ENCODE data around the gene ANKRD6.

The ANKRD6 gene

DNA sequence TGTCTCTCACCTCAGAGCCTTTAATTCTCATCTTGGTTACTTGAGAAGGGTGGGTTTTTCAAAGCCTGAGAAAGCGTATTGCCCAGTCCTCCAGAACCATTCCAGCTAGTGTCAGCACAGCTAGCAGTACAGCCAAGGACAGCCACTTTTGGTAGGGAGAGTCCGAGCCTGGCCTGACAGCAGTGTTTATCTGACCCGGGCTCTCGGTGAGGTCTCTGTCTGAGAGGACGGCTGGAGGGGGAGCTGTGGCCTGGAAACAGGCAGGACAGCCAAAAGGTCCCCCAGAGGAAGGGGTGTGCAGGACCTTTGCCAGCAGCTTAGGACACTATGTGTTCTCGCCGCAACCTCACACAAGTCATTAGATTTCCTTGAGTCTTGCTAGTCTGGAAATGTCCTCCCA, 166.8 kb downstream of the ANKRD6 start:
- no peak overlapping the region for H3K4me3 ChIP-seq (ENCODE audit: low read depth, low read length)
- no peak for DNase-seq (ENCODE audit: low read depth)
- TF ChIP-seq, protein P1, sequence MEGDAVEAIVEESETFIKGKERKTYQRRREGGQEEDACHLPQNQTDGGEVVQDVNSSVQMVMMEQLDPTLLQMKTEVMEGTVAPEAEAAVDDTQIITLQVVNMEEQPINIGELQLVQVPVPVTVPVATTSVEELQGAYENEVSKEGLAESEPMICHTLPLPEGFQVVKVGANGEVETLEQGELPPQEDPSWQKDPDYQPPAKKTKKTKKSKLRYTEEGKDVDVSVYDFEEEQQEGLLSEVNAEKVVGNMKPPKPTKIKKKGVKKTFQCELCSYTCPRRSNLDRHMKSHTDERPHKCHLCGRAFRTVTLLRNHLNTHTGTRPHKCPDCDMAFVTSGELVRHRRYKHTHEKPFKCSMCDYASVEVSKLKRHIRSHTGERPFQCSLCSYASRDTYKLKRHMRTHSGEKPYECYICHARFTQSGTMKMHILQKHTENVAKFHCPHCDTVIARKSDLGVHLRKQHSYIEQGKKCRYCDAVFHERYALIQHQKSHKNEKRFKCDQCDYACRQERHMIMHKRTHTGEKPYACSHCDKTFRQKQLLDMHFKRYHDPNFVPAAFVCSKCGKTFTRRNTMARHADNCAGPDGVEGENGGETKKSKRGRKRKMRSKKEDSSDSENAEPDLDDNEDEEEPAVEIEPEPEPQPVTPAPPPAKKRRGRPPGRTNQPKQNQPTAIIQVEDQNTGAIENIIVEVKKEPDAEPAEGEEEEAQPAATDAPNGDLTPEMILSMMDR (conservative IDR thresholded peaks at IDR 0.05; ENCODE audit: low read depth, low read length), result no peak

DNA sequence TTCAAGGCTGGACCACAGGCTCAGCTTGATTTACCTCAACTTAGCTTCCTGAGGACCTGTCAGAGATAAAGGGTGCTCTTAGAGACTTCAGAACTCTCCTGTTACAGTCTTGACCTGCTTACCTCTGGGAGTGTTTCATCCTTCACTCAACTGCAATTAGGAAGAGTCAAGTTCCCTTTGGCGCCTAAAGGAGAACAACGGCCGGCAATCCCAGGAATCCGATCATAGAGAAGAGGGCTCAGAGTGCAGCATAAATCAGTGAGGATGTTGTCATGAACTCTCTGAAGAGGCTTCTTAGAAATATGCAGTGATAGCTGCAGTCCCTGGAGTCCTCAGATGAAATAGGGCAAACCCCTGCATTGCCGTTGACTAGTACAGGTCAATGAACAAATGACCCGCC, 169.2 kb downstream of the ANKRD6 start:
- no peak for DNase-seq (ENCODE audit: low read depth)
- TF ChIP-seq, protein P1 (conservative IDR thresholded peaks at IDR 0.05; ENCODE audit: low read depth, low read length), result no peak

DNA sequence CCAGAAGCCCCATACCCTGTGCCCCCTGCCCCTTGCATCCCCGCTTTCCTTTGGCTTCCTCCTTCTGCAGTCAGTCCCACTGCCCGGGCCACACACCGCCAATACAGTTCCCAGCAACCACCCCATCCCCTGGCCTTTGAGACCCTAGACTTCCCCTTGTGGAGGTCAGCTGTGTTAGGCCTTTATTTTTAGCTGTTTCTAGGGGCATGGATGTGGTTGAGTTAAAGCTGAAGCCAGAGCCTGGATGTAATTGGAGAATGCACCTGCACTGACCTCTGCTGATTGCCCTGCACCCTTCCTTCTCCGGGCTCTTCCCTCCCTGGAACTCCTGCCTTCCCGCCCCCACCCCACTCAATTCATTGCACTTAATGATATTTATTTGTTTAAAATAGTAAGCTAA, 171.7 kb downstream of the ANKRD6 start:
- DNase-seq (ENCODE audit: low read depth), result no peak
- H3K4me3 ChIP-seq (ENCODE audit: low read depth, low read length), result no peak overlapping the region
- TF ChIP-seq, protein P1 (conservative IDR thresholded peaks at IDR 0.05; ENCODE audit: low read depth, low read length), result no peak

More for the DNA sequence above, 169.2 kb downstream of the ANKRD6 start:
- no peak overlapping the region for H3K4me3 ChIP-seq (ENCODE audit: low read depth, low read length)

DNA sequence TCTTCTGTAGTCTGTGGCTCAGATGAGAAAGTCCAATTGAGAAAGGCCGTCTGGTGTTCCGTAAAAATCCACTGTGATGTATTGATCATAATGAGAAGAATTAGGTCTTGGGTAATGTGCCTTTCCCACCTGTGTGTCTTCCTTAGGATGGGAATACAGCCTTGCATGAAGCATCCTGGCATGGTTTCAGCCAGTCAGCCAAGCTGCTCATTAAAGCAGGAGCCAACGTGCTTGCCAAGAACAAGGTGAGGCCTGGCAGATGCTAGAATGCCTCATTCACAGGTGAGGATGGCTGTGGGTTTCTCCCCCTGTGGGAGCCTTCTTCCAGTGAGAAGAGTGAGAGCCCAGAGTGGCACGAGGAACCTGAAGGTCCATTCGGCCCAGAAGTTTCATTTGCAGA, 172.9 kb downstream of the ANKRD6 start:
- DNase-seq (ENCODE audit: low read depth), result no peak
- TF ChIP-seq, protein P1 (conservative IDR thresholded peaks at IDR 0.05; ENCODE audit: low read depth, low read length), result no peak
- no peak overlapping the region for H3K4me3 ChIP-seq (ENCODE audit: low read depth, low read length)

DNA sequence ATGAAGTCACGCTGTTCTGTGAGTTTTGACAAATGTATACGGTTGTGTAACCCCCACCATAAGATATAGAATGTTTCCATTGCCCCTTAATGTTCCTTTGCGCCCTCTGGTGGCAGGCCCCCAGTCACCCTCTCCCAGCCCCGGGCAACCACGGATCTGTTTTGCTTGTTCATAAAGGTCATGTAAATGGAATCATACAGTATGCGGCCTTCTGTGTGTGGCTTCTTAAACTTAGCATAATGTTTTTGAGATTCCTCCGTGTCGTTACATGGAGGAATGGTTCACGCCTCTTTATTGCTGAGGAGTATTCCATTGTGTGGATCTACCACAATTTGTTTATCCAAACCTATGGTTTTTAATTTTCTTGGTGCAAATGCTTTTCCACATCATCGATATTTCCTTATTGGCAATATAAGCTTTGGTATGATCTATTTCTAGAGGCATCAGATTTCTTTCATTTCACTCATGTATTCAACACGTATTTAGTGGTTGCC, 177.2 kb downstream of the ANKRD6 start:
- peak; percentile 56 for DNase-seq (ENCODE audit: low read depth)
- H3K4me3 ChIP-seq (ENCODE audit: low read depth, low read length), result no peak overlapping the region
- TF ChIP-seq, protein P1 (conservative IDR thresholded peaks at IDR 0.05; ENCODE audit: low read depth, low read length), result peak; percentile 85

DNA sequence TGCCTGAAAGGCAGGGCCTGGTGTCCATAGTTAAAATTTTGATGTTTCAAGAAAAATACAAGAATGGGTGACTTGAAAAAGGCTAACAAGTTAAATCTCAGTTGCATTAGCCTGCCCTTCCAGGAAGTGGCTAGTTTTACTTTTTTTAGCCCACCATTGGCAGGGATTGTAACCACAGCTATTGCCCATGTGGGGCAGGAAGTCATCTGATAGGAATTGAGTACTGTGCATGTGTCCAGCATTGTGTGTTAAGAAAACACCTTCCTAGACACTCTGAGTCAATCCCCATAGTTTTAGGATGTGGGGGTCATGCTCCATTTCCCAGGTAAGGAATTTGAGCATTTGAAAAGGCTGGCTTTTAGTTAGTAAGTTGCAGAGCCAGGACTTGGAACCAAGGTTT, 178.7 kb downstream of the ANKRD6 start:
- DNase-seq (ENCODE audit: low read depth), result peak; percentile 26
- TF ChIP-seq, protein P1 (conservative IDR thresholded peaks at IDR 0.05; ENCODE audit: low read depth, low read length), result no peak
- H3K4me3 ChIP-seq (ENCODE audit: low read depth, low read length), result no peak overlapping the region

DNA sequence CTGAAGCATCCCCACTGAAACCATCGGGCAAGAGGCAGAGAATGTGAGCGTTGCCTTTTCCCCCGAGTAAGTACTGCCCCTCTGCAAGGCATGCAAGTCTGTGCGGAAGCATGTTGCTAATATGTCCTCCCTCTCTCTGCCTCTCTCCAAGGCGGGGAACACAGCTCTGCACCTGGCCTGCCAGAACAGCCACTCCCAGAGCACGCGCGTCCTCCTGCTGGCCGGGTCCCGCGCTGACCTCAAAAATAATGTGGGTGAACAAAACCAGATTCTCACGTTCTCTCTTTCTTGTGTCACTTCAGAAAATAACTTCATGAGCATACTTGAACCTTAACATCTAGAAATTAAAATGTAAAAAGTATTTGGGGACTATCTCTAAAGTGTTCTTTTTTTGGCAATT, 179.2 kb downstream of the ANKRD6 start:
- H3K4me3 ChIP-seq (ENCODE audit: low read depth, low read length), result no peak overlapping the region
- TF ChIP-seq, protein P1 (conservative IDR thresholded peaks at IDR 0.05; ENCODE audit: low read depth, low read length), result no peak
- no peak for DNase-seq (ENCODE audit: low read depth)
